ENCODE measurements around the gene AKAP6. TPM values are rescaled to one million over a fixed set of nuclear protein-coding genes. Genes with fewer than 3 reads are reported as not detected.

The AKAP6 gene
- total RNA-seq, 1 experiment from 2014 or later, result 2.1 TPM

- no peak for DNase-seq (ENCODE audit: low read depth)
Observed at GRCh38 chr14:32332415-32333316, 3.6 kb downstream of the AKAP6 start.

- DNase-seq (ENCODE audit: low read depth), result no peak
Observed at GRCh38 chr14:32336702-32337101, 7.6 kb downstream of the AKAP6 start.

- DNase-seq (ENCODE audit: low read depth), result no peak
Observed at GRCh38 chr14:32337759-32338158, 8.7 kb downstream of the AKAP6 start.

GRCh38 chr14:32339188-32339587 lies 10.1 kb downstream of the AKAP6 start:
- DNase-seq (ENCODE audit: low read depth), result no peak

GRCh38 chr14:32341947-32342846 lies 13.1 kb downstream of the AKAP6 start:
- DNase-seq (ENCODE audit: low read depth), result no peak

- no peak for DNase-seq (ENCODE audit: low read depth)
Observed at GRCh38 chr14:32342847-32343194, 13.7 kb downstream of the AKAP6 start.

GRCh38 chr14:32343926-32344430 lies 14.9 kb downstream of the AKAP6 start:
- DNase-seq (ENCODE audit: low read depth), result no peak

- DNase-seq (ENCODE audit: low read depth), result no peak
Observed at GRCh38 chr14:32345311-32345791, 16.3 kb downstream of the AKAP6 start.

GRCh38 chr14:32349322-32349721 lies 20.2 kb downstream of the AKAP6 start:
- DNase-seq (ENCODE audit: low read depth), result no peak

GRCh38 chr14:32350020-32350419 lies 20.9 kb downstream of the AKAP6 start:
- no peak for DNase-seq (ENCODE audit: low read depth)

- DNase-seq (ENCODE audit: low read depth), result no peak
Observed at GRCh38 chr14:32352631-32353030, 23.5 kb downstream of the AKAP6 start.

- DNase-seq (ENCODE audit: low read depth), result no peak
Observed at GRCh38 chr14:32354716-32355115, 25.6 kb downstream of the AKAP6 start.

GRCh38 chr14:32358781-32359180 lies 29.7 kb downstream of the AKAP6 start:
- DNase-seq (ENCODE audit: low read depth), result no peak

- DNase-seq (ENCODE audit: low read depth), result no peak
Observed at GRCh38 chr14:32361674-32362073, 32.6 kb downstream of the AKAP6 start.

- DNase-seq (ENCODE audit: low read depth), result no peak
Observed at GRCh38 chr14:32363761-32364160, 34.7 kb downstream of the AKAP6 start.

- no peak for DNase-seq (ENCODE audit: low read depth)
Observed at GRCh38 chr14:32364941-32365340, 35.8 kb downstream of the AKAP6 start.

GRCh38 chr14:32366256-32366879 lies 37.3 kb downstream of the AKAP6 start:
- DNase-seq (ENCODE audit: low read depth), result peak; percentile 49

- DNase-seq (ENCODE audit: low read depth), result no peak
Observed at GRCh38 chr14:32366986-32367385, 37.9 kb downstream of the AKAP6 start.

GRCh38 chr14:32367516-32367915 lies 38.4 kb downstream of the AKAP6 start:
- no peak for DNase-seq (ENCODE audit: low read depth)

GRCh38 chr14:32368107-32368506 lies 39.0 kb downstream of the AKAP6 start:
- DNase-seq (ENCODE audit: low read depth), result no peak

- DNase-seq (ENCODE audit: low read depth), result peak; percentile 59
Observed at GRCh38 chr14:32370714-32371113, 41.6 kb downstream of the AKAP6 start.

GRCh38 chr14:32372154-32372553 lies 43.1 kb downstream of the AKAP6 start:
- peak; percentile 76 for DNase-seq (ENCODE audit: low read depth)

All from Daoy (cell line).